Hepatocyte (in vitro differentiated cells): Measurements from ENCODE around the gene HK3. TPM values are rescaled to one million over a fixed set of nuclear protein-coding genes. Genes with fewer than 3 reads are reported as not detected.

Source experiments
- DNase-seq: peaks from one replicate; pipeline ENCODE4 v3.0.0-alpha.2; 2016; ENCODE audit warnings: low spot score
- H2AFZ ChIP-seq: fragments of 200-600 bp; sonication (generic); 2 replicates; pipeline ENCODE4 v1.6.0; 2016; ENCODE audit warnings: antibody characterized with exemption, mild to moderate bottlenecking
- H3K27ac ChIP-seq: fragments of 200-600 bp; sonication (generic); 2 replicates; pipeline ENCODE4 v1.5.1; 2016; ENCODE audit warnings: mild to moderate bottlenecking
- H3K27me3 ChIP-seq: fragments of 200-600 bp; sonication (generic); 2 replicates; pipeline ENCODE4 v1.6.1; 2016
- H3K36me3 ChIP-seq: fragments of 200-600 bp; sonication (generic); replicated peaks from 2 replicates; pipeline ENCODE4 v1.5.1; 2016; ENCODE audit warnings: low read depth; ENCODE audit not compliant: insufficient read depth
- H3K4me1 ChIP-seq: fragments of 200-600 bp; sonication (generic); 2 replicates; pipeline ENCODE4 v1.5.1; 2016; ENCODE audit warnings: mild to moderate bottlenecking, moderate library complexity; ENCODE audit not compliant: insufficient read depth
- H3K4me2 ChIP-seq: fragments of 200-600 bp; sonication (generic); 2 replicates; pipeline ENCODE4 v1.6.0; 2016
- H3K4me3 ChIP-seq: fragments of 200-600 bp; sonication (generic); 2 replicates; pipeline ENCODE4 v1.5.1; 2016; ENCODE audit warnings: mild to moderate bottlenecking
- H3K79me2 ChIP-seq: fragments of 200-600 bp; sonication (generic); 2 replicates; pipeline ENCODE4 v1.6.0; 2017; ENCODE audit warnings: mild to moderate bottlenecking
- H3K9me2 ChIP-seq: fragments of 200-600 bp; sonication (generic); replicated peaks from 2 replicates; pipeline ENCODE4 v1.6.0; 2017; ENCODE audit warnings: mild to moderate bottlenecking; ENCODE audit not compliant: insufficient read depth
- H3K9me3 ChIP-seq: fragments of 200-600 bp; sonication (generic); 2 replicates; pipeline ENCODE4 v1.5.1; 2016; ENCODE audit warnings: low read depth, mild to moderate bottlenecking
- H4K20me1 ChIP-seq: fragments of 200-600 bp; sonication (generic); 2 replicates; pipeline ENCODE4 v1.6.0; 2016; ENCODE audit warnings: mild to moderate bottlenecking; ENCODE audit not compliant: insufficient read depth, poor library complexity, severe bottlenecking
- EZH2 ChIP-seq: fragments of 200-600 bp; sonication (generic); IDR thresholded peaks from 2 replicates; pipeline ENCODE4 v1.6.1; 2016; ENCODE audit warnings: antibody characterized with exemption, mild to moderate bottlenecking, borderline replicate concordance
- EZH2phosphoT487 ChIP-seq: fragments of 200-600 bp; sonication (generic); IDR thresholded peaks from one replicate; pipeline ENCODE4 v1.6.1; 2018; ENCODE audit warnings: antibody characterized with exemption, mild to moderate bottlenecking, low read depth, moderate library complexity; ENCODE audit not compliant: unreplicated experiment, severe bottlenecking
- WGBS: methylation state at CpG from one replicate; pipeline ENCODE4 v1.1.6; 2016; ENCODE audit warnings: low lambda C conversion rate; ENCODE audit errors: missing lambda C conversion rate; 5-methylcytosine and 5-hydroxymethylcytosine counted together
- polyA plus RNA-seq: library from polyadenylated mRNA; unstranded; fragments of >200 nt; fragmentation: Nextera tagmentation; extraction: Ambion mirVana; gene quantifications from 2 replicates; pipeline ENCODE4 v1.2.1, GENCODE V29; 2016
- total RNA-seq: library from RNA; depleted of rRNA; stranded (reverse); fragments of >200 nt; gene quantifications from 2 replicates; pipeline ENCODE4 v1.2.3, GENCODE V29; 2014
- TF ChIP-seq, protein P1 (sequence below): fragments of 200-600 bp; sonication (generic); IDR thresholded peaks from 2 replicates; pipeline ENCODE4 v1.5.1; 2016; ENCODE audit warnings: antibody characterized with exemption, mild to moderate bottlenecking; ENCODE audit not compliant: poor library complexity

Gene HK3
- total and polyA plus RNA-seq, 2 experiments from 2014 or later: 0.73 TPM; not detected in 1

GRCh38 chr5:176866707-176867310 lies 32.3 kb downstream of the HK3 start:
- WGBS: 33% methylated on average over 16 of the region's 16 CpGs
- no peak for TF ChIP-seq EZH2
- TF ChIP-seq EZH2phosphoT487: no peak
- TF ChIP-seq, protein P1, sequence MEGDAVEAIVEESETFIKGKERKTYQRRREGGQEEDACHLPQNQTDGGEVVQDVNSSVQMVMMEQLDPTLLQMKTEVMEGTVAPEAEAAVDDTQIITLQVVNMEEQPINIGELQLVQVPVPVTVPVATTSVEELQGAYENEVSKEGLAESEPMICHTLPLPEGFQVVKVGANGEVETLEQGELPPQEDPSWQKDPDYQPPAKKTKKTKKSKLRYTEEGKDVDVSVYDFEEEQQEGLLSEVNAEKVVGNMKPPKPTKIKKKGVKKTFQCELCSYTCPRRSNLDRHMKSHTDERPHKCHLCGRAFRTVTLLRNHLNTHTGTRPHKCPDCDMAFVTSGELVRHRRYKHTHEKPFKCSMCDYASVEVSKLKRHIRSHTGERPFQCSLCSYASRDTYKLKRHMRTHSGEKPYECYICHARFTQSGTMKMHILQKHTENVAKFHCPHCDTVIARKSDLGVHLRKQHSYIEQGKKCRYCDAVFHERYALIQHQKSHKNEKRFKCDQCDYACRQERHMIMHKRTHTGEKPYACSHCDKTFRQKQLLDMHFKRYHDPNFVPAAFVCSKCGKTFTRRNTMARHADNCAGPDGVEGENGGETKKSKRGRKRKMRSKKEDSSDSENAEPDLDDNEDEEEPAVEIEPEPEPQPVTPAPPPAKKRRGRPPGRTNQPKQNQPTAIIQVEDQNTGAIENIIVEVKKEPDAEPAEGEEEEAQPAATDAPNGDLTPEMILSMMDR: no peak
- DNase-seq: no peak

GRCh38 chr5:176865964-176866363 lies 33.2 kb downstream of the HK3 start:
- TF ChIP-seq, protein P1: no peak
- H3K4me1 ChIP-seq: no peaks in the 10 kb centered on the region
- H3K9me2 ChIP-seq: no peaks in the 10 kb centered on the region
- no peak for DNase-seq
- no peaks in the 10 kb centered on the region for H4K20me1 ChIP-seq
- no peaks in the 10 kb centered on the region for H3K9me3 ChIP-seq
- H3K27me3 ChIP-seq: peaks cover 37% of the 10 kb centered on the region
- H3K27ac ChIP-seq: no peak overlapping the region
- WGBS: 82% methylated on average over 5 of the region's 7 CpGs
- H3K4me3 ChIP-seq: no peak overlapping the region
- H3K36me3 ChIP-seq: no peaks in the 10 kb centered on the region
- H3K79me2 ChIP-seq: no peaks in the 10 kb centered on the region
- H3K4me2 ChIP-seq: no peak overlapping the region
- no peak overlapping the region for H2AFZ ChIP-seq

More at GRCh38 chr5:176866707-176867310, 32.3 kb downstream of the HK3 start:
- Histone ChIP-seq H3K4me1 (no peaks in the 10 kb centered on the region), H3K9me2 (no peaks in the 10 kb centered on the region), H3K4me2 (no peak overlapping the region), H3K9me3 (no peaks in the 10 kb centered on the region), H3K36me3 (no peaks in the 10 kb centered on the region), H3K27me3 (peaks cover 37% of the 10 kb centered on the region), H3K4me3 (no peak overlapping the region), H3K27ac (no peak overlapping the region), H2AFZ (no peak overlapping the region), H3K79me2 (no peaks in the 10 kb centered on the region), H4K20me1 (no peaks in the 10 kb centered on the region)

DNA sequence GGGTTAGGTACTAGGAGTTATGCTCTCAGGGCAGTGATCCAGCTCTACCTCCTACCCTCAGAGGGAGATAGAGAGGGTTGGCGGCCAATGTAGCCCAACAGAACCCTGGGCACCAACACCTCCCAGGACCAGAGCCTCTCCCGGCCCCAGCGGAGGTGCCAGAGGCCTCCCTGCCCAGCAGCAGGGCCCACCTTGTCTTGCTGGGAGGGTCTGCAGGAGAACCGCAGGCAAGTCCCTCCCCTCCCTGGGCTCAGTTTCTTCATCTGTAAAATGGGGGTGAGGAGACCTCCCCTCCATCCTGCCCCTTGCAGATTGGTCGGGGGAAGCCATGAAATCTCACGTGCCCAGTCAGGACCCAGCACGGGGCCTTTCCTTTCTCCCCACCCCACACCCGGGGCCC lies 34.4 kb downstream of the HK3 start:
- H3K36me3 ChIP-seq: no peaks in the 10 kb centered on the region
- no peaks in the 10 kb centered on the region for H3K9me3 ChIP-seq
- H3K79me2 ChIP-seq: no peaks in the 10 kb centered on the region
- H3K27me3 ChIP-seq: peaks cover 37% of the 10 kb centered on the region
- 85% methylated on average over 8 of the region's 8 CpGs for WGBS
- no peak overlapping the region for H3K4me3 ChIP-seq
- H3K9me2 ChIP-seq: no peaks in the 10 kb centered on the region
- H2AFZ ChIP-seq: no peak overlapping the region
- no peak for DNase-seq
- H4K20me1 ChIP-seq: no peaks in the 10 kb centered on the region
- H3K4me1 ChIP-seq: no peaks in the 10 kb centered on the region
- H3K27ac ChIP-seq: no peak overlapping the region
- TF ChIP-seq EZH2 (no peak), EZH2phosphoT487 (no peak)
- TF ChIP-seq, protein P1: no peak
- H3K4me2 ChIP-seq: no peak overlapping the region

GRCh38 chr5:176863765-176864098 lies 35.4 kb downstream of the HK3 start:
- DNase-seq: no peak
- H3K4me3 ChIP-seq: no peak overlapping the region
- H2AFZ ChIP-seq: no peak overlapping the region
- H3K9me3 ChIP-seq: no peaks in the 10 kb centered on the region
- TF ChIP-seq, protein P1: no peak
- TF ChIP-seq EZH2phosphoT487 (no peak), EZH2 (no peak)
- no peaks in the 10 kb centered on the region for H3K4me1 ChIP-seq
- H3K36me3 ChIP-seq: no peaks in the 10 kb centered on the region
- H3K79me2 ChIP-seq: no peaks in the 10 kb centered on the region
- H3K4me2 ChIP-seq: no peak overlapping the region
- H3K27me3 ChIP-seq: peaks cover 37% of the 10 kb centered on the region
- no peaks in the 10 kb centered on the region for H4K20me1 ChIP-seq
- H3K27ac ChIP-seq: no peak overlapping the region
- no peaks in the 10 kb centered on the region for H3K9me2 ChIP-seq
- 60% methylated on average over 5 of the region's 5 CpGs for WGBS
